Measurements from ENCODE around the gene RPAP2.

DNA sequence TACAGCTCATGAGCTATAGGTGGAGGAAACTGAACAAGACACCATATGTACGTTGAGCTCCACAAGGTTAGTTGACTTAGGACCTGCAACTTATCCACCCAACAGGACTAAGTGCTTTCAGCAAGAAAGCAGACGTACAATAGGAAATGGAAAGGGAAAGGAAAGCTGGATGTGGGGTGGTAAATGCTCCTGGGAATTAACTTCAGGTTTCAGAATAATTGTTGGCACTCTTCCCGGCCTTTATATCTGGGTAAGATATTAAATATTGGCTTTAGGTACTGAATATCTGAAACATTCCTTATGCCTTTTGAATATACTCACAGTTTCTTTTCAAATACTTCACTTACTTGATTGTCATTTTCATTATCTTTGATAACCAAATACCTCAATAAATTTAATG lies 36.3 kb upstream of the RPAP2 start:
- TF ChIP-seq, protein P1, sequence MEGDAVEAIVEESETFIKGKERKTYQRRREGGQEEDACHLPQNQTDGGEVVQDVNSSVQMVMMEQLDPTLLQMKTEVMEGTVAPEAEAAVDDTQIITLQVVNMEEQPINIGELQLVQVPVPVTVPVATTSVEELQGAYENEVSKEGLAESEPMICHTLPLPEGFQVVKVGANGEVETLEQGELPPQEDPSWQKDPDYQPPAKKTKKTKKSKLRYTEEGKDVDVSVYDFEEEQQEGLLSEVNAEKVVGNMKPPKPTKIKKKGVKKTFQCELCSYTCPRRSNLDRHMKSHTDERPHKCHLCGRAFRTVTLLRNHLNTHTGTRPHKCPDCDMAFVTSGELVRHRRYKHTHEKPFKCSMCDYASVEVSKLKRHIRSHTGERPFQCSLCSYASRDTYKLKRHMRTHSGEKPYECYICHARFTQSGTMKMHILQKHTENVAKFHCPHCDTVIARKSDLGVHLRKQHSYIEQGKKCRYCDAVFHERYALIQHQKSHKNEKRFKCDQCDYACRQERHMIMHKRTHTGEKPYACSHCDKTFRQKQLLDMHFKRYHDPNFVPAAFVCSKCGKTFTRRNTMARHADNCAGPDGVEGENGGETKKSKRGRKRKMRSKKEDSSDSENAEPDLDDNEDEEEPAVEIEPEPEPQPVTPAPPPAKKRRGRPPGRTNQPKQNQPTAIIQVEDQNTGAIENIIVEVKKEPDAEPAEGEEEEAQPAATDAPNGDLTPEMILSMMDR (IDR thresholded peaks at IDR 0.05) = no peak
- no peak for TF ChIP-seq POLR2A (IDR thresholded peaks at IDR 0.05)

Measured in right lobe of liver (tissue), 4 donors.